Lower leg skin (tissue), 4 donors: ENCODE results near the gene JPH2. TPM values are rescaled to one million over a fixed set of nuclear protein-coding genes. Genes with fewer than 3 reads are reported as not detected.

Experiments
- DNase-seq, 2 donors: peaks; one replicate each; pipeline ENCODE4 v3.0.0-alpha.2; 2019; ENCODE audit warnings: low spot score in 2 of 2
- H3K4me3 ChIP-seq: fragments of 200-600 bp; sonication (generic); 2 replicates; pipeline ENCODE4 v1.5.1; 2017; ENCODE audit warnings: mild to moderate bottlenecking, low read depth; ENCODE audit not compliant: poor library complexity, severe bottlenecking
- CTCF ChIP-seq, 3 donors: fragments of 450-650 bp; IDR thresholded peaks; one replicate each; pipeline ENCODE4 v1.5.1; 2016; ENCODE audit warnings: antibody characterized with exemption in 3 of 3, mild to moderate bottlenecking in 3 of 3, moderate library complexity in 2 of 3
- POLR2A ChIP-seq, 2 donors: fragments of 450-650 bp; IDR thresholded peaks; one replicate each; pipeline ENCODE4 v1.6.1; 2016 to 2017; ENCODE audit warnings: antibody characterized with exemption in 2 of 2, mild to moderate bottlenecking in 1 of 2, moderate library complexity in 1 of 2
- whole genome bisulfite sequencing, 2 donors: methylation state at CpG; one replicate each; pipeline ENCODE4 v1.1.5; 2018; 5-methylcytosine and 5-hydroxymethylcytosine counted together
- intact Hi-C: fragments of 100-400 bp; cut with DNase I; formaldehyde crosslinking; loops from one replicate; pipeline ENCODE4 v1.15.0; 2023; ENCODE audit warnings: low total_unique reads
- total RNA-seq, 4 donors: library from RNA; depleted of rRNA; stranded (reverse); fragments of >200 nt; gene quantifications; one replicate each; pipeline ENCODE4 v1.1.0, GENCODE V29; 2016

Gene JPH2
- total RNA-seq, 4 donors from 2014 or later, result 1.5 to 10.9 (median 5.6) TPM

- no peak overlapping the region for H3K4me3 ChIP-seq
- 64 to 84% methylated on average over 2 of the region's 2 CpGs for WGBS, 2 donors
- TF ChIP-seq POLR2A (IDR thresholded peaks at IDR 0.05), result no peak
- no peak for TF ChIP-seq CTCF (IDR thresholded peaks at IDR 0.05)
- intact Hi-C loops, result loop anchor here (5.0 to 10.0 kb wide), 3 partner anchors 342 to 630 kb away; partner anchors contain the start of gene SRSF6
- no peak for DNase-seq
Measured at GRCh38 chr20:44084439-44084838, 102.5 kb downstream of the JPH2 start.

GRCh38 chr20:44083220-44083933, 103.6 kb downstream of the JPH2 start:
- H3K4me3 ChIP-seq, result no peak overlapping the region
- no peak for TF ChIP-seq POLR2A (IDR thresholded peaks at IDR 0.05)
- TF ChIP-seq CTCF (IDR thresholded peaks at IDR 0.05), result no peak
- intact Hi-C loops, result loop anchor here (5.0 to 10.0 kb wide), 3 partner anchors 341 to 629 kb away; partner anchors contain the start of gene SRSF6
- peak in 1 of 2 donors; percentile 42 for DNase-seq
- 81 to 82% methylated on average over 10 of the region's 10 CpGs for WGBS, 2 donors

GRCh38 chr20:44081888-44082287, 105.1 kb downstream of the JPH2 start:
- TF ChIP-seq POLR2A (IDR thresholded peaks at IDR 0.05), result no peak
- TF ChIP-seq CTCF (IDR thresholded peaks at IDR 0.05), result no peak
- intact Hi-C loops, result loop anchor here (5.0 to 10.0 kb wide), 3 partner anchors 340 to 627 kb away; partner anchors contain the start of gene SRSF6
- WGBS, 2 donors, result 79 to 81% methylated on average over 5 of the region's 5 CpGs
- DNase-seq, result peak in 1 of 2 donors; percentile 48
- H3K4me3 ChIP-seq, result no peak overlapping the region

GRCh38 chr20:44081476-44081875, 105.5 kb downstream of the JPH2 start:
- H3K4me3 ChIP-seq, result no peak overlapping the region
- intact Hi-C loops, result loop anchor here (5.0 to 10.0 kb wide), 3 partner anchors 339 to 627 kb away; partner anchors contain the start of gene SRSF6
- DNase-seq, result peak in 1 of 2 donors; percentile 73
- 57 to 59% methylated on average over 4 of the region's 4 CpGs for WGBS, 2 donors
- TF ChIP-seq CTCF (IDR thresholded peaks at IDR 0.05) (no peak), POLR2A (IDR thresholded peaks at IDR 0.05) (no peak)

GRCh38 chr20:44080646-44081267, 106.2 kb downstream of the JPH2 start:
- WGBS, 2 donors, result 10 to 15% methylated on average over 8 of the region's 8 CpGs
- DNase-seq, result peak; percentile 70 to 92
- no peak overlapping the region for H3K4me3 ChIP-seq
- intact Hi-C loops, result loop anchor here (5.0 to 10.0 kb wide), 3 partner anchors 338 to 626 kb away; partner anchors contain the start of gene SRSF6
- no peak for TF ChIP-seq POLR2A (IDR thresholded peaks at IDR 0.05)
- peak in 1 of 3 donors; percentile 98 for TF ChIP-seq CTCF (IDR thresholded peaks at IDR 0.05)
